ENCODE measurements around the gene CDKN2AIP.

GRCh38 chr4:183398298-183399125 is 45.9 kb upstream of the CDKN2AIP start:
- TF ChIP-seq CTCF (IDR thresholded peaks at IDR 0.05; ENCODE audit: low read length): peak; percentile 55
- no peak for TF ChIP-seq EZH2 (IDR thresholded peaks at IDR 0.05; ENCODE audit: borderline replicate concordance, low read length)

All from OCI-LY1 (cell line).